ENCODE measurements around the gene ID3.

- TF ChIP-seq EZH2 (IDR thresholded peaks at IDR 0.05; ENCODE audit: low read depth, low read length, severe bottlenecking) = no peak
- TF ChIP-seq CTCF (IDR thresholded peaks at IDR 0.05; ENCODE audit: control extremely low read depth in 1 of 3, insufficient read depth in 1 of 3, low read depth in 1 of 3, low read length in 3 of 3) = no peak
- TF ChIP-seq POU5F1 (IDR thresholded peaks at IDR 0.05; ENCODE audit: low read depth, low read length) = no peak
- no peak for TF ChIP-seq CREB1 (IDR thresholded peaks at IDR 0.05)
- TF ChIP-seq SUZ12 (IDR thresholded peaks at IDR 0.05; ENCODE audit: low read length) = no peak
- TF ChIP-seq EP300 (IDR thresholded peaks at IDR 0.05; ENCODE audit: borderline replicate concordance in 1 of 2, low read depth in 2 of 2, low read length in 2 of 2) = no peak
- TF ChIP-seq RFX5 (IDR thresholded peaks at IDR 0.05; ENCODE audit: borderline replicate concordance, low read depth, low read length) = no peak
Observed at GRCh38 chr1:23571465-23571864, 12.2 kb upstream of the ID3 start.

All from H1 (cell line).